ENCODE measurements around the gene ZC3H12D. TPM values are rescaled to one million over a fixed set of nuclear protein-coding genes. Genes with fewer than 3 reads are reported as not detected.

Gene ZC3H12D
- total and polyA plus RNA-seq, 9 of the 15 experiments (the other 6 are each of a cell fraction or from before 2014, with no cell fraction given), result 0.04 to 0.27 (median 0.05) TPM; not detected in 3

DNA sequence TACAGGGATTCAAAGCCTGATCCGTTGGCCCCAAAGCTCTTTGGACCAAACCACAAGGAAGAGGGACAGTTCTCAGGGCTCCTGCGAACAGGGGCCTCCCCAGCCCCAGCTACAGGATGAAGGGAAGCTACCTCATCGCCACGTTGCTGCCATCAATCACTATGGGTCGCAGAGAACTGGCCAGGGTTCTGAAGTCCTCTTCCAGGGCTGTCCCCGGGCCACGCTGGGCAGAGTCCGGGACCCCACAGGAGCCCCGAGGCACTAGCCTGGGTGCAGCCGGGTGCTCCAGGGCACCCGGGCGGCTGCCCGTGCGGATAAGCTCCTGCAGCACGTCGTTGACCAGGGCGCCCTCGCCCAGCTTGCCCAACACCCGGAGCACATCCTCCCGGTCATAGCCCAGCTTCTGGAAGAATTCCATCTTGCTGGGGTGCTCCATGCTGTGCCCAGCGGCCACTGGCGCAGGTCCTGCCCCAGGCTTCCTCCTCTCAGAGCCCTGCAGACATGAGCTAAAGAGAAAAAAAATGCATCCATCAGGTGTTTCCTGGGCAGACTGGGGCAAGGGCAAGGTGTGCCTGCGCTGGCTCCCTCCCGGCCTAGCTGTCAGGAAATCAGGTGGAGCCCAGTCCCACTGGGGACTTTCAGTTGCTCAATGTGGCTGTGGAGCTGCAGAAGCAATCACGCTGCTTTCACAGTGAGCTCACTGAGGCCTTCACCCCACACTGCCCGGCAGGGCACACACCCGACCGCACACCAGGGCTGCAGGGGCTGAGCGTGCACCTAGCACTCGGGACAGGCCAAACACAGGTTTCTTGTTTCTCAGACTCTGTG, 10.5 kb downstream of the ZC3H12D start:
- H3K79me2 ChIP-seq (ENCODE audit: control insufficient read depth, insufficient read depth, low read length), result no peaks in the 10 kb centered on the region
- peak; percentile 74 for TF ChIP-seq EHMT2 (IDR thresholded peaks at IDR 0.05)
- no peak for TF ChIP-seq RHOXF2B (CRISPR knock-in tag; conservative IDR thresholded peaks at IDR 0.05)
- no peak for TF ChIP-seq ZBTB43 (CRISPR knock-in tag; IDR thresholded peaks at IDR 0.05)
- TF ChIP-seq ZNF780A (CRISPR knock-in tag; IDR thresholded peaks at IDR 0.05), result no peak
- peak; percentile 7; the same call in 1 of the 2 replicates for TF ChIP-seq PKNOX1 (IDR thresholded peaks at IDR 0.05)
- TF ChIP-seq L3MBTL2 (IDR thresholded peaks at IDR 0.05), result no peak
- TF ChIP-seq ZNF134 (CRISPR knock-in tag; conservative IDR thresholded peaks at IDR 0.05), result no peak
- TF ChIP-seq ZSCAN29 (IDR thresholded peaks at IDR 0.05), result no peak
- no peak for TF ChIP-seq CBFA2T2 (conservative IDR thresholded peaks at IDR 0.05)
- TF ChIP-seq, protein P1, sequence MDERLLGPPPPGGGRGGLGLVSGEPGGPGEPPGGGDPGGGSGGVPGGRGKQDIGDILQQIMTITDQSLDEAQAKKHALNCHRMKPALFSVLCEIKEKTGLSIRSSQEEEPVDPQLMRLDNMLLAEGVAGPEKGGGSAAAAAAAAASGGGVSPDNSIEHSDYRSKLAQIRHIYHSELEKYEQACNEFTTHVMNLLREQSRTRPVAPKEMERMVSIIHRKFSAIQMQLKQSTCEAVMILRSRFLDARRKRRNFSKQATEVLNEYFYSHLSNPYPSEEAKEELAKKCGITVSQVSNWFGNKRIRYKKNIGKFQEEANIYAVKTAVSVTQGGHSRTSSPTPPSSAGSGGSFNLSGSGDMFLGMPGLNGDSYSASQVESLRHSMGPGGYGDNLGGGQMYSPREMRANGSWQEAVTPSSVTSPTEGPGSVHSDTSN (CRISPR knock-in tag; IDR thresholded peaks at IDR 0.05; ENCODE audit: low read depth), result no peak
- TF ChIP-seq, protein P1 (tag; conservative IDR thresholded peaks at IDR 0.05; ENCODE audit: low read depth), result peak; percentile 50

More for the DNA sequence above, 10.5 kb downstream of the ZC3H12D start:
- no peak overlapping the region; a peak in 1 of 4 replicates for H3K9ac ChIP-seq (ENCODE audit: insufficient read depth in 1 of 2, low read depth in 2 of 2, low read length in 2 of 2)
- no peak overlapping the region for H2AFZ ChIP-seq (ENCODE audit: low read depth, low read length)
- in situ Hi-C loops (cut with MboI) (no loop called here), intact Hi-C loops (cut with micrococcal nuclease) (no loop called here)
- H3K27me3 ChIP-seq (ENCODE audit: control insufficient read depth in 2 of 2, insufficient read depth in 2 of 2, low read length in 2 of 2), result peaks cover 64 to 81% of the 10 kb centered on the region in 2 experiments
- H3K4me3 ChIP-seq, result no peak overlapping the region
- H3K36me3 ChIP-seq (ENCODE audit: control insufficient read depth, insufficient read depth, low read length), result no peaks in the 10 kb centered on the region
- H4K20me1 ChIP-seq (replicated peaks; ENCODE audit: control insufficient read depth, insufficient read depth, low read length), result peaks cover 7% of the 10 kb centered on the region; the same call in 1 of the 2 replicates
- no peaks in the 10 kb centered on the region for H3K9me1 ChIP-seq (ENCODE audit: control insufficient read depth, insufficient read depth, low read length)
- FAIRE-seq (no peak), DNase-seq (ENCODE audit: extremely low read depth in 1 of 4, low spot score in 3 of 4) (no peak), ATAC-seq (peak; percentile 33; the same call in 1 of the 3 replicates)
- POLR2A ChIA-PET, result interaction anchor here (0.8 to 2.7 kb wide), 3 partner anchors 12 to 21 kb away, joined by 3 to 10 read pairs (median 5); no protein-coding TSS in a partner anchor
- no peak overlapping the region for H3K27ac ChIP-seq (ENCODE audit: extremely low read depth, low read depth, low read length)
- BruUV-seq (replicated peaks), result no TSS peak
- H3K4me2 ChIP-seq (ENCODE audit: insufficient read depth, low read length), result no peak overlapping the region
- no peaks in the 10 kb centered on the region for H3K9me3 ChIP-seq (replicated peaks; ENCODE audit: control insufficient read depth, insufficient read depth, low read depth, low read length)
- WGBS (ENCODE audit: insufficient coverage, low coverage, missing lambda C conversion rate), result under 1% methylated on average over 30 of the region's 30 CpGs
- CTCF ChIA-PET (ENCODE audit: low intra/inter-chr PET ratio), result no interaction called here
- H3K4me1 ChIP-seq (replicated peaks in 1 of 2; ENCODE audit: control insufficient read depth in 2 of 2, insufficient read depth in 2 of 2, low read length in 2 of 2), result peaks cover 0 to 7% of the 10 kb centered on the region in 2 experiments; a peak in 1 of 5 replicates

Measured in K562 (cell line).